MM.1S (cell line): ENCODE data around the gene MAST3.

ENCODE experiments used
- DNase-seq: peaks from one replicate; pipeline ENCODE4 v3.0.0-alpha.2; 2015
- H2AFZ ChIP-seq: fragments of 300-600 bp; sonication (generic); 2 replicates; pipeline ENCODE4 v1.6.0; 2016; ENCODE audit warnings: antibody characterized with exemption, low read length
- H3F3A ChIP-seq: fragments of 300-600 bp; sonication (generic); 2 replicates; pipeline ENCODE4 v1.6.1; 2016; ENCODE audit warnings: mild to moderate bottlenecking, antibody characterized with exemption, low read length, moderate library complexity, mixed read lengths; ENCODE audit not compliant: insufficient read depth
- H3K27ac ChIP-seq: fragments of 300-600 bp; sonication (generic); 2 replicates; pipeline ENCODE4 v1.5.1; 2016; ENCODE audit warnings: mild to moderate bottlenecking, low read length
- H3K27me3 ChIP-seq: fragments of 300-600 bp; sonication (generic); replicated peaks from 2 replicates; pipeline ENCODE4 v1.6.0; 2016; ENCODE audit warnings: low read length; ENCODE audit not compliant: insufficient read depth
- H3K36me3 ChIP-seq: fragments of 300-600 bp; sonication (generic); replicated peaks from 2 replicates; pipeline ENCODE4 v1.6.1; 2016; ENCODE audit warnings: mild to moderate bottlenecking, low read length, mixed read lengths; ENCODE audit not compliant: insufficient read depth
- H3K4me1 ChIP-seq: fragments of 300-600 bp; sonication (generic); 2 replicates; pipeline ENCODE4 v1.6.1; 2016; ENCODE audit warnings: low read length, mixed read lengths
- H3K4me2 ChIP-seq: fragments of 300-600 bp; sonication (generic); 2 replicates; pipeline ENCODE4 v1.6.0; 2016; ENCODE audit warnings: low read depth, low read length
- H3K4me3 ChIP-seq: fragments of 300-600 bp; sonication (generic); 2 replicates; pipeline ENCODE4 v1.5.1; 2016; ENCODE audit warnings: low read length, mixed read lengths
- H3K79me2 ChIP-seq: fragments of 300-600 bp; sonication (generic); 2 replicates; pipeline ENCODE4 v1.6.1; 2016; ENCODE audit warnings: mixed run types, low read length, mixed read lengths
- H3K9ac ChIP-seq: fragments of 300-600 bp; sonication (generic); 2 replicates; pipeline ENCODE4 v1.6.1; 2016; ENCODE audit warnings: low read length, mixed read lengths
- H3K9me2 ChIP-seq: fragments of 300-600 bp; sonication (generic); replicated peaks from 2 replicates; pipeline ENCODE4 v1.6.1; 2016; ENCODE audit warnings: mild to moderate bottlenecking, low read length, mixed read lengths; ENCODE audit not compliant: insufficient read depth
- H3K9me3 ChIP-seq: fragments of 300-600 bp; sonication (generic); replicated peaks from 2 replicates; pipeline ENCODE4 v1.6.1; 2016; ENCODE audit warnings: mild to moderate bottlenecking, low read length, mixed read lengths; ENCODE audit not compliant: insufficient read depth
- H4K20me1 ChIP-seq: fragments of 300-600 bp; sonication (generic); 2 replicates; pipeline ENCODE4 v1.6.1; 2016; ENCODE audit warnings: mild to moderate bottlenecking, low read length, moderate library complexity, mixed read lengths; ENCODE audit not compliant: insufficient read depth
- EZH2 ChIP-seq: fragments of 300-600 bp; sonication (generic); optimal IDR thresholded peaks from 2 replicates; pipeline ENCODE3; 2017; ENCODE audit warnings: low read depth, mild to moderate bottlenecking, antibody characterized with exemption, low read length, mixed read lengths
- EZH2phosphoT487 ChIP-seq: fragments of 300-600 bp; sonication (generic); IDR thresholded peaks from 2 replicates; pipeline ENCODE4 v1.6.1; 2018; ENCODE audit warnings: antibody characterized with exemption, low read length
- TF ChIP-seq, protein P1 (sequence below): fragments of 300-600 bp; sonication (generic); IDR thresholded peaks from 2 replicates; pipeline ENCODE4 v1.5.1; 2016; ENCODE audit warnings: antibody characterized with exemption, low read length, mixed read lengths

MAST3 gene

DNA sequence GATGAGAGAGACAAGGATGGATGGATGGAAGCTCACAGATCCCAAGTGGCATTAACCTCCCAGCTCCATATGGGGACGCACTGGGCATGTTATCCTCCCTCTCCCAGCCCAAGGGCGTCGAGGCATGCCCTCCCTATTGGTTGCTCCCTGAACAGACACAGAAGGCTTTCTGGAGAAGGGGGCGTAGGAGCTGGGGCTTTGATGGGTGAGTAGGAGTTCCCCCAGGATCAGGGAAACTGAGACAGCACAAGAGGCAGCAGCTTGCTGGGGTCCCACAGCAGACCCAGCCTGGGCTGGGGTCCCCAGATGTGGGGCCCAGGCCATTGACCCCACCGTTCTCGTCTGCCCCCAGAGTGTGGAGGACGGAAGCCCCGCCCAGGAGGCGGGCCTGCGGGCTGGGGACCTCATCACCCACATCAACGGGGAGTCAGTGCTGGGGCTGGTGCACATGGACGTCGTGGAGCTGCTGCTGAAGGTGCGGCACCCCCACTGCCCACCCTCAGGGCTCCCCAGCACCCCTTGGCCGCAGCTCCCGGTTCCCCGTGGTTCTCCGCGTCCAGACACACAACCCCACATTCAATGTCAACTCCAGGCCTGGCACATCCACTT lies 47.9 kb downstream of the MAST3 start:
- no peaks in the 10 kb centered on the region for H3K36me3 ChIP-seq
- H4K20me1 ChIP-seq = no peaks in the 10 kb centered on the region
- no peaks in the 10 kb centered on the region for H3K9me3 ChIP-seq
- TF ChIP-seq EZH2phosphoT487 = no peak
- TF ChIP-seq EZH2 = no peak
- TF ChIP-seq, protein P1, sequence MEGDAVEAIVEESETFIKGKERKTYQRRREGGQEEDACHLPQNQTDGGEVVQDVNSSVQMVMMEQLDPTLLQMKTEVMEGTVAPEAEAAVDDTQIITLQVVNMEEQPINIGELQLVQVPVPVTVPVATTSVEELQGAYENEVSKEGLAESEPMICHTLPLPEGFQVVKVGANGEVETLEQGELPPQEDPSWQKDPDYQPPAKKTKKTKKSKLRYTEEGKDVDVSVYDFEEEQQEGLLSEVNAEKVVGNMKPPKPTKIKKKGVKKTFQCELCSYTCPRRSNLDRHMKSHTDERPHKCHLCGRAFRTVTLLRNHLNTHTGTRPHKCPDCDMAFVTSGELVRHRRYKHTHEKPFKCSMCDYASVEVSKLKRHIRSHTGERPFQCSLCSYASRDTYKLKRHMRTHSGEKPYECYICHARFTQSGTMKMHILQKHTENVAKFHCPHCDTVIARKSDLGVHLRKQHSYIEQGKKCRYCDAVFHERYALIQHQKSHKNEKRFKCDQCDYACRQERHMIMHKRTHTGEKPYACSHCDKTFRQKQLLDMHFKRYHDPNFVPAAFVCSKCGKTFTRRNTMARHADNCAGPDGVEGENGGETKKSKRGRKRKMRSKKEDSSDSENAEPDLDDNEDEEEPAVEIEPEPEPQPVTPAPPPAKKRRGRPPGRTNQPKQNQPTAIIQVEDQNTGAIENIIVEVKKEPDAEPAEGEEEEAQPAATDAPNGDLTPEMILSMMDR = no peak
- H3K9ac ChIP-seq = no peak overlapping the region
- no peaks in the 10 kb centered on the region for H3F3A ChIP-seq
- no peaks in the 10 kb centered on the region for H3K9me2 ChIP-seq
- H3K4me2 ChIP-seq = no peak overlapping the region
- H3K27ac ChIP-seq = no peak overlapping the region
- no peak for DNase-seq
- no peaks in the 10 kb centered on the region for H3K4me1 ChIP-seq
- H3K27me3 ChIP-seq = no peaks in the 10 kb centered on the region
- H3K79me2 ChIP-seq = no peaks in the 10 kb centered on the region
- no peak overlapping the region for H2AFZ ChIP-seq
- H3K4me3 ChIP-seq = no peak overlapping the region

DNA sequence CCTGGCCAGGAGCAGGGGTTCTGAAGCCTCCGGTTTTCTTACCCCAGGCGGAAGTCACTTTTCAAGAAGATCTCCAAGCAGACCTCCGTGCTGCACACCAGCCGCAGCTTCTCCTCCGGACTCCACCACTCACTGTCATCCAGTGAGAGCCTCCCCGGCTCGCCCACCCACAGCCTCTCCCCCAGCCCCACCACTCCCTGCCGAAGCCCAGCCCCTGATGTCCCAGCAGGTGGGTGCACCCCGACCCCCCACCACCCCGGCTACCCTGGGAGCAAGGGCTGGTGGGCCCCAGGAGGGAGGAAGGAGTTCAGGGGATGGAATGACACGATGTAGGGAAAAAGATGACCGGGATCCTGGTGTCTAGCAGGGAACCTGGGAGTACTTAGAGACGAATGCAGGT lies 49.8 kb downstream of the MAST3 start:
- H3K9me3 ChIP-seq = no peaks in the 10 kb centered on the region
- no peak overlapping the region for H3K9ac ChIP-seq
- 0 out of 2 replicates have a peak, but pooled peaks cover 6% of the 10 kb centered on the region for H3K4me1 ChIP-seq
- H3K36me3 ChIP-seq = no peaks in the 10 kb centered on the region
- no peaks in the 10 kb centered on the region for H3K27me3 ChIP-seq
- H3K9me2 ChIP-seq = no peaks in the 10 kb centered on the region
- H2AFZ ChIP-seq = no peak overlapping the region
- no peak overlapping the region for H3K4me3 ChIP-seq
- H3F3A ChIP-seq = peaks cover 8% of the 10 kb centered on the region
- H3K4me2 ChIP-seq = no peak overlapping the region
- H3K79me2 ChIP-seq = no peaks in the 10 kb centered on the region
- H4K20me1 ChIP-seq = no peaks in the 10 kb centered on the region
- H3K27ac ChIP-seq = no peak overlapping the region
- TF ChIP-seq, protein P1 = no peak
- TF ChIP-seq EZH2phosphoT487 (no peak), EZH2 (no peak)
- DNase-seq = no peak

DNA sequence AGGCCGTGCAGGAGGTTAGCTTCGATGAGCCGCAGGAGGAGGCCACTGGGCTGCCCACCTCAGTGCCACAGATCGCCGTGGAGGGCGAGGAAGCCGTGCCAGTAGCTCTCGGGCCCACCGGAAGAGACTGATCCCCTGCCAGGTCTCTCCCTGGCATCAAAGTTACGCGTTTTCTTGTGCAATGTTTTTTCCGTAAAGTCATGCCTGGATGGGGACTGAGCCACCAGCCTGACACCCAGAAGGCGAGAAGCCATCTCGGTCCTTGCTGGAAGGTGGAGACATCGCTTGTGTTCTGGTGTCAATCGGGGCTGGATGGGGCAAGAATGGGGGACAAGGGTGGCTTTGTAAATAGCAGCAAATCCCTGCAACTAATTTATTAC lies 52.0 kb downstream of the MAST3 start:
- Histone ChIP-seq H3K4me3 (no peak overlapping the region), H3K79me2 (peaks cover 10% of the 10 kb centered on the region; the same call in 1 of the 2 replicates), H3K4me2 (no peak overlapping the region), H2AFZ (no peak overlapping the region), H3K9me3 (no peaks in the 10 kb centered on the region), H3F3A (peaks cover 12% of the 10 kb centered on the region), H3K4me1 (0 out of 2 replicates have a peak, but pooled peaks cover 6% of the 10 kb centered on the region), H3K27me3 (no peaks in the 10 kb centered on the region), H3K36me3 (no peaks in the 10 kb centered on the region), H4K20me1 (no peaks in the 10 kb centered on the region), H3K9ac (no peak overlapping the region), H3K27ac (no peak overlapping the region), H3K9me2 (no peaks in the 10 kb centered on the region)
- DNase-seq = no peak
- no peak for TF ChIP-seq EZH2phosphoT487
- TF ChIP-seq, protein P1 = no peak
- TF ChIP-seq EZH2 = no peak
